Ishikawa (cell line): ENCODE measurements around the gene NSUN5.

Experiments
- CEBPB ChIP-seq: IDR thresholded peaks from 2 replicates; pipeline ENCODE4 v1.6.1; 2012
- CREB1 ChIP-seq: IDR thresholded peaks from 2 replicates; pipeline ENCODE4 v1.6.1; 2012; ENCODE audit warnings: low read depth
- EP300 ChIP-seq: IDR thresholded peaks from 2 replicates; pipeline ENCODE4 v1.6.1; 2012; ENCODE audit warnings: borderline replicate concordance
- FOXM1 ChIP-seq: IDR thresholded peaks from 2 replicates; pipeline ENCODE4 v1.6.1; 2012; ENCODE audit warnings: low read depth, borderline replicate concordance
- RAD21 ChIP-seq: IDR thresholded peaks from 2 replicates; pipeline ENCODE4 v1.6.1; 2012; ENCODE audit warnings: low read depth
- TAF1 ChIP-seq: IDR thresholded peaks from 2 replicates; pipeline ENCODE4 v1.6.1; 2012; ENCODE audit warnings: low read depth, mild to moderate bottlenecking
- TEAD4 ChIP-seq: IDR thresholded peaks from 2 replicates; pipeline ENCODE4 v1.6.1; 2012
- YY1 ChIP-seq: IDR thresholded peaks from 2 replicates; pipeline ENCODE4 v1.6.1; 2012; ENCODE audit warnings: low read depth

- TF ChIP-seq CREB1, result no peak
- no peak for TF ChIP-seq YY1
- no peak for TF ChIP-seq RAD21
- no peak for TF ChIP-seq CEBPB
- no peak for TF ChIP-seq TAF1
- TF ChIP-seq TEAD4, result no peak
- TF ChIP-seq EP300, result no peak
- no peak for TF ChIP-seq FOXM1
Observed at GRCh38 chr7:73352784-73353183, 44.2 kb upstream of the NSUN5 start.
